Left kidney (tissue), 2 donors: ENCODE measurements around the gene PPARG. TPM values are rescaled to one million over a fixed set of nuclear protein-coding genes. Genes with fewer than 3 reads are reported as not detected.

Experiments used
- DNase-seq: peaks from one replicate; pipeline ENCODE4 v3.0.0-alpha.2; 2013
- polyA plus RNA-seq: library from polyadenylated mRNA; unstranded; fragments of 120-200 nt; gene quantifications from one replicate; pipeline ENCODE4 v1.2.1, GENCODE V29; 2013; ENCODE audit not compliant: insufficient read length

The PPARG gene
- polyA plus RNA-seq, 1 donor, result 28.5 TPM

DNA sequence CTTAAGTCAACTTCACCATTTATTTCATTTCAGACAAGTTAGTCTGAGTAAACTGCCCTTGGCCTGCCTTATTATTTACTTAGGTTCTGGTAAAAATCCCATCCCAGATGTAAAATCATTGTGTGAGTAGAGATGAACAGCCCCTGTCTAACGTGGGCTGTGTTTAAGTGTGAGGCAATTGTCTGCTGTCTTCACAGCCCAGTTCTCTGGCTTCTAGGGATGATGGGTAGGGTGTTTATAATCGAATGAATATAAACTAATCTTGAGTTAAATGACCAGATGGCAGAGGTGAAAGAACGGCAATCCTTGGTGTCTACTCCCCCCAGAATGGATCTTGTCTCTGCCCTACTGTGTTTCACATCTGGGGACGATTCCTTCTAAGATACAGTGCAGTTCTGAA lies 20.8 kb downstream of the PPARG start:
- DNase-seq, result no peak

DNA sequence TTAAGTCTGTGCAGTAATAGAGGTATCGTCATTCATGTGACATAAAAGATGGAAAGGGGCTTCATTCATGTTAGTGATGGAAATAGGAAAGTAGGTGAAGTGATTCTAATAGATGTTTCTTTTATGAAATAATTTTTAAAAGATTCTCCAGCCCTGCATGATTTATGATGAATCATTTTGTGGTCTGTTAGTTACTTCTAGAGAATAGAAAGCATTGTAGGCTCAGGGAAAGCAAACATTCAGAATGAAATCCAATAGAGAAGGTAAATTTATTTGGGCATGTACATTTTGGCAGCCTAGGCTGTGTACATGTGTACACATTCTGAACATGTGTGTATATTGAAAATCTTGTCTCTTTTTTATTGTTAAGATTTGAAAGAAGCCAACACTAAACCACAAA lies 23.1 kb downstream of the PPARG start:
- DNase-seq, result no peak

DNA sequence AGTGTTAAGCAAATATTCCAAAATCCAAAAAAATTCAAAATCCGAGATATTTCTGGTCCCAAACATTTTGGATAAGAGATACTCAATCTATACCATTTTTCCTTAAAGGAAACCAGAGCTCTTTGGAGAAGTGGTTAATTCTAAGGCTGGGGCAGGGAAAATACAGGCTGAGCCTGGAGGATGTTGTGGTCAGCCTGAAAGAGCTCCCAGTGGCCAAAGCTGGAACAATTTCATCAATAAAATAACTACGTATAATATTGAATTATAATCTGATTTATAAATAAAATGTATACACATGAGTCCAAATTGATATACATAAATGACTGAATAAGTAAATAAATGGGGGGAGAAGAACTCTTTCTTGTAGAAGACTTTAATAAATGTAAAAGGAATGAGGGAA lies 24.6 kb downstream of the PPARG start:
- DNase-seq, result no peak

DNA sequence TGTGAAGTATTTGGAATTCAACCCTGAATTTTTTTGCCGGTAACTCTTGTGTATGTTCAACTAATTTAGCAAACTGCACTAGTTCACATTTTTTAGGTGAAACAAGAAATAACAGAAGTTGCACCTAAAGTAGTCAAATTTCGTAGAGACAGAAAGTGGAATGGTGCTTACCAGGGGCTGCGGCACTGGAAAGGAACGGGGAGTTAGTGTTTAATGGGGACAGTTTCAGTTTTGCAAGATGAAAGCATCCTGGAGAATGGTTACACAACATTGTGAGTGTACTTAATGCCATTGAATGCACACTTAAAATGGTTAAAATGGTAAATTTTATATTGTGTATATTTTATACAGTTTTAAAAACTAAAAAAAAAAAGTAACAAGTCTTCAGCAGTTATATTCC lies 27.4 kb downstream of the PPARG start:
- DNase-seq, result no peak

DNA sequence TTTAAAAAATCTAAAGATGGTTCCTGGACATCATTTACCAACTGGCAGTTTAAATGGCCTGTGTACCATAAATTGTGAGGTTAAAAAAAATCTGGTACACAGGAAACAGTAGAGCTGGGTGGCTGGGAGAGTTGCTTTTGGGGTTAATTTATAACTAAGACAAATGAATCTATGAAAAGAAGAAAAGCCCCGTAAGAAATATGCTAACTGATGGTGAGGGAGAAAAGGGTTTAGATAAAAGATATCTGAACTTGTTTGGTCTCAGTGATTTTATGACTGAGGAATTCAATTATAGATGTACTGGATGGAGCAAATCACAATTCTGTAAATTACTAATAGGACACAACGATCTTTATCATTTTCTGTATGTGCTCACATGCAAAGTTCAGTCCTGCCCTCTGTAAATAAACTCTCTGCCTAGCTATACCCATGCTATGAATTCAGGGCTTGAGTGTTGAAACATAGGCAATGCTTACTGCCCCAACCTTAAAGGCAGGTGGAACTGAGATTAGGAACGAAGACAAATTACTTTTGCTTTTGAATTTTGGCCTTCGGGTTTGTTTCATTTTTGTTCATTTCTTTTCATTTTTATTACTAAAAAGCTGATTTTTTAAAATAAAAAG lies 28.0 kb downstream of the PPARG start:
- peak; percentile 26 for DNase-seq

DNA sequence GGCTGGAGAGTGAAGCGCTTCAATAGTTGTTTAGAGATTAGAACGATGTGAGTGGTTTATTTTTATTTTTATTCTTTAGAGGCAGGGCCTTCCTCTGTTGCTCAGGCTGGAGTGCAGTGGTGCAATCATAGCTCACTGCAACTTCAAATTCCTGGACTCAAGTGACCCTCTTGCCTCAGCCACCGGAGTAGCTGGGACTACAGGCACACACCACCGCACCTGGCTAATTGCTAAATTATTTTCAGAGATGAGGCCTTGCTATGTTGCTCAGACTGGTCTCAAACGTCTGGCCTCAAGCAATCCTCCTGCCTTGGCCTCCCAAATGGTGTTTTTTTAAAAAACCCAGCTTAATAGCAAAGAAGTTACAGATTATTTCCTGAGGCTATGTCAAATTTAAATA lies 29.0 kb downstream of the PPARG start:
- DNase-seq, result no peak

DNA sequence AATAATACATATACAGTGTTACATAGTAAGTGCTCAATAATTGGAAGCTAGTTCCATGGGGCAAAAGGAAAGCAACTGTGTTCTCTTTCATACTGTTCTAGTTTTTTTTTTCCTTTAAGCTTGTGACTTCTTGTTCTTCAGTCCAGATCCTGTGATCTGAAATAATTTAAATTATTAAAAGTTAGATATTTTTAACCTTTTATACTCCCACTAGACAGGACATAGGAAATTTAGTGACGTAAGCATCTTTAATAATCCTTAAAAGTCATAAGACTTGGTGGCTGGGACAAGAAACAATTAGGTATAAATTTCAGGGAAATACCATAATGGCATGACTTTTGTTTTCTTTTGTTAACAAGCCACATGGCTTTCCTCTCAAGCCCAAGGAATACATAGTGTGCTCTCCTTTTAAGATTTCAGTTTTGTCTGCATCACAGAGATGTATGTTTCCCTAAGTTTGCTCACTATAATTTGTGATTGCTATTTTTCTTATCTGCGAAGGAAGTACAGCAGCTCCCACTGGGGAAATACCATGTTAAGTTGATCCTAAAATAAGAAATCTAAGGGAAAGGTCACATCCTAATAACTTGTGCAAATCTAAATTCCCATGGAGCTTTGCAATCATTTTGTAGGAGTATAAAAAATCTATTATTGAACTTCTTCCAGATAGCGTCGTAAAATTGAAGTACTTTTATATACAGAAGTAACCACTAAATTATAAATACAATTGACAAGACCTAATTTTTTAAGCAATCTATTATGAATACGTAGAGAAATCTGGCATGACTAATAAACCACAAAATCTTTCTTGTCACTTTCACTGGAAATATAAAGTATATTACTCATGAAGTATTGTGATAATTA lies 30.1 kb downstream of the PPARG start:
- DNase-seq, result no peak

DNA sequence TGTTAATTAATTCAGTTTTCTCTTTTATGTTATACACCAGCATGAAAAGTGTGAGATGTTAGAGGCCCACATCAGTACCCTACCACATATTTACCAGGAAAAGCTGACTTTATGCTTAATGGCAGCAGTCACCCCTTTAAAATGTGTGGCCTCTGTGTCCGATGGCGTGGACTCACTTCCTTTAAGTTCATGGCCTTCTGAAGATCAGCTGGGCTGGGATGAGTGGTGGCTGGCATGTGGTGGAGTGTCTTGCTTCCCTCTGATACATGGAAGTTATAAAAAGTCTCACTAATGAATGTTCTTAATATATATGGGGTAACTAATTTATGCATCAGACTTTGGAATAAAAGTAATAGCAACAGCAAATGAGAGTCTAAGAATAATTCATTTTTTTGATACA lies 32.1 kb downstream of the PPARG start:
- DNase-seq, result no peak

DNA sequence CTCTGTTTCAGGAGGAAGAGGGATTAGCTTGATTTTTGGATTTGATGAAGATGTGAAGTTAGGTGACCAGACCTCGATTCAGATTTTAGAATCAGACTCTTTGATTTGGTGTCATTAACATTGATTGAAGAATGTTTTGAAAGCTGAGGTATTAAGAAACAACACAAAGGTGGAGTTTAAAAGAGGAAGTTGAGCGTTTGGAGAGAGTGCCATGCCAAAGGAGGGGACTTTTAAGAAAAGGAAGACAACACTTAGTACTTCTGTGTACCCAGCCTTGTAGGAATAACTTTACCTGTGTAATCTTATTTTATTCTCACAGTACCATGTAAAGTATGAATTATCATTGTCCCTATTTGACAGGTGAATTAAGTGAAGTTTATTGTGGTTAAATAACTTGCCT lies 34.4 kb downstream of the PPARG start:
- DNase-seq, result no peak

DNA sequence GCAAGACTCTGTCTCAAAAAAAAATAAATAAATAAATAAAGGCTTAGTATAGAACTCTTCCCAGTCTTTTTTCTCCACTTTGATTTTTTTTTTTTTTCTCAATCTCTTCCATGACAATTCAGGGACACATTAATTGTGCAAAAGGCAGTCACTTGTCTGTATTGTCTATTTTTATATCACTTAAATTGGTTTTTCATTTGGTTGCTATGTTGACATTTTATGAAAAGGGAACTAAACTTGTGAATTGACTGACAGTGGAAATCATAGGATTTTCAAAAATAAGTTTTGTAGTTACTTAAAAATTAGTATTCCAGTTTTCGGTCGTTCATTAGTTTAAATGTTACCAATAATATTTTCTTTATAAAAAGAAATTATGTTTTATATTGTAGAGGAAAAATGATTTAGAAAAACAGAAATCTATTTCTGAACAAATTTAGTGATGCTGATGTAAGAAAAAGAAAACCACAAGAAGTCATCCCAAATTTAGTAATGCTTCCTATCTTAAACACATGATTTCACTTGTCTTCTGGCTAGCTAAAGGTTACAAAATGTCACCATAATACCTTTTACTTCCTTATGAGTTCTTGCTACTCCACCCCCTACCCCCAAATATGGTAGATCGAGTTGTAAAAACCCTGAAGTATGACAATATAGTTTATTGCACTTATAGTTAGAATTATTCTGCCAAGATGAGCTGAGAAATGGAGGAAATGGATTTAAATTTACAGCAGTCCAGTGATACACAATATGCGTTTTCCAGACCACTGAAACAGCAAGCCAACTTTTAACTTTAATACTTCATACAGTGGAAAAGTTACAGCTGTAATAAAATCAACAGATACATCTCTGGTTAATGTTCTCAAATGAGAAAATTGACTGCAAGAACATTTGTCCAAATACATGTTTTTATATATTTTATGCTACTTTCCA lies 37.0 kb downstream of the PPARG start:
- DNase-seq, result no peak

DNA sequence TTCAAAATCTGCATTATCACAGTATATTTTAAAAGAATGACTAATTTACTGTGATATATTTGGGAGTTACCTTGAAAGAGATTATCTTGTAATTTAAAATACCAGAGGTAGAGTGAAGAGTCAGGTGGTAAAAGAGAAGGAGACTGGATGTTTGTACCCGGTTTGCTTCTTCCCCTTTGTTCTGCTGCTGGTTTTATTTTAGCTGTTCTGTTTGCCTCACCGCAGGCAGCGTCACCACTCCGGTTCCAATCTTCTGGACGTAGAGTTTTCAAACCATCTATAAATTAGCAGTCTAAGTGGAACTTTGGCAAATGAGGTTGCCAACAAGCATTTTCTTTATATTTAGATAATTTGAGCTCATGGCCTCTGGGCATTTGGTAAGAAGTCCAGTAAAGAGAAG lies 38.2 kb downstream of the PPARG start:
- DNase-seq, result no peak

DNA sequence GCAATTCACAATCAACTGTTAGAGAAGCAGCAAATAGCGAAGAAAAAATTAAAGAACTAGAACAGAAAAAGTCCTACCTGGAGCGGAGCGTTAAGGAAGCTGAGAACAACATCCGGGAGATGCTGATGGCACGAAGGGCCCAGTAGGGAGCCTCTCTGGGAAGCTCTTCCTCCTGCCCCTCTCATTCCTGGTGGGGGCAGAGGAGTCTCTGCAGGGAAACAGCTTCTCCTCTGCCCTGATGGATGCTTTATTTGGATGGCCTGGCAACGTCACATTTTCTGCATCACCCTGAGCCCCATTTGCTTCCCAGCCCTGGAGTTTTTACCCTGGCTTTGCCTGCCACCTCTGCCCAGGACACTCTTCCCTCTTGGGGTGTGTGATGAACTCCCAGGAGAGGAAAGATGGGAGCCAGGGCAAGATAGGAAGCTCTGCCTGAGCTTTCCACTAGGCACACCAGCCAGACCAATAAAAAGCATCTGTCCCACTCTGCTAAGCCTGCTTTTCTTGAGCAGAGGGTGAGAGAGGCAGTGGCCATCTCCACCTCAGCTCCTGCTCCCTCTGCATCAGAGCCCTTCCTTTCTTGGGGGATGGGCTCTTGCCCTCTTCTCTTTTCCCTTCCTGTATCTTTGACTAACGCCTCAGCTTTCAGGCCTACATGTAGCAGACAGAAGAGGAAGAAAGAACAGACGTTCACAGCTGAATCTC lies 39.4 kb downstream of the PPARG start:
- no peak for DNase-seq

DNA sequence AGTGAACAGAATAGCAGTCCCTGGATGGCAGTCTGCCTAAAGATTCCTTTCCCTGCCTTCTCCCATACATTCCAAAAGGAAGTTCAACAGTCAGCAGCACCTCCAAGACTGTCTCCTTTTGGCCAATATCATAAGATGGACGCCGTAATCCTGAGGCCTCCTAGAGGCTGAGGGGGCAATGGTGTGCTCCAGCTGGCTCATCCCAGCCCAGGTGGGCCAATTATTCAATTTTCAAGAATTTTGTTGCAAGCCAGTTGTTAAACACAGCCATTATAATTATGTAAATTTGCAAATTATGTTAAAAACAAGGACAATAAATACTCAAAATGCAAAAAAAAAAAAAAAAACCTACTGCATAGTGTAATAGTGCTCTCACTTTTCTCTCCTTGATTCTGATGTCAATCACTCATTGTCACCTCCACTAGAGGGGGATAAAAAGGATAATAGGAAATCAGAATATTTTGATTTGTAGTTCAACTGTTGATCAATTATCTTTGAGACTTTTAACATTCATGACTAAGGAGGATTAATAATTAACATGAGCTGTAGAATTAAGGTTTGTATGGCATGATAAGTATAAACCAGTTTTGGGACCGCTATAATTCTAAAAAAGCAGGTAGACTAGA lies 40.1 kb downstream of the PPARG start:
- no peak for DNase-seq

DNA sequence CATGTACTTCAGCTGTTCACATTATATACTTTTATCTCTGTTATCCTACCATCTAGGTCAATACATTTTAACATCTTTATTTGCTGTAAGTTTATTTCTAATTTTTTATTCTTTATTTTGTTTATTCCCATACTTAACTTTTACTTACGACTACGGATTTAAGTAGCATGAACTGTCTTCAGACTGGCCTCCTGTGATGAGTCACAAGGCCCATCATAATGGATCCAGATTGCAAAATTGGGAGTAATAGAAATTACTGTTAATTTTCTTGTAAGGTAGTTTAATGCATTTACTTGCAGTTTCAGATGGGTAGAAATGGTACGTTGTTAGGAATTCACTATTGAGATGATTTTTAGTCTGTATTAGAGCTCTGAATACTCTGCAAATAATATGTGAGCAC lies 45.9 kb downstream of the PPARG start:
- no peak for DNase-seq

DNA sequence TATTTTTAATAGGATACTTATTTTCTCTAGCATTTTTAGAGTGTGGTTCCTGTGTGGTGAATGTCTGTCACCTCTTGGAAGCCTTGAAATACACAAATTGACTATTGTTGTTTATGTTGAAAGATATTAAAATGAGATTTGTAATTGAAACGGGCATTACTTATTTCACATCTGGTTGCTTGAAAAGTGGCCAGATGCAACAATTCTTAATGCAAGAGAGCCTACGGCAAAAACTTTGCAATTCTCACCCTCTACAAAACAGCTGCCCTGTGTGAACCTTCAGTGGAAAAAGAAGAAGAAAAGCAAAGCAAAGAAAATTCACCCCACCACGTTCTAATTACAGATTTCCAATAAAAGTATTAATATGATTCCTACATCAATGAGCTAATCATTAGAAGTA lies 46.6 kb downstream of the PPARG start:
- no peak for DNase-seq

DNA sequence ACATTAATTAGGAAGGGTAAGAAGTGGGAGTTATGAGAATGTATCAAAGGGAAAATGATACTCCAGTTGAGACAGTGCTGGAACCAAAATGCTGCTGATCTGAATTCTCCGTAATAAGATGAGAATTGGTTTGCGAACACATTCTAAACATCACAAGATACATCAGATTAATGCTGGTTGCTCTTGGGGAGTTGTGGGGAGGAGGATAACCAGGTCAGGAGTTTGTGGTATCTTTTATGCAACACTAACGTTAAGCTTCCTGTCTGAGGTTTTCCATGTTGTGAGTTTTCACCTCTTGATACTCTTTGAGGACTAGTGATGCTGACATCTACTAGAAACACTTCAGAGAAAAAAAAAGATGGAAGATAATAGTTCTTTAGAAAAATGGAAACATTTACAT lies 47.2 kb downstream of the PPARG start:
- DNase-seq, result no peak

DNA sequence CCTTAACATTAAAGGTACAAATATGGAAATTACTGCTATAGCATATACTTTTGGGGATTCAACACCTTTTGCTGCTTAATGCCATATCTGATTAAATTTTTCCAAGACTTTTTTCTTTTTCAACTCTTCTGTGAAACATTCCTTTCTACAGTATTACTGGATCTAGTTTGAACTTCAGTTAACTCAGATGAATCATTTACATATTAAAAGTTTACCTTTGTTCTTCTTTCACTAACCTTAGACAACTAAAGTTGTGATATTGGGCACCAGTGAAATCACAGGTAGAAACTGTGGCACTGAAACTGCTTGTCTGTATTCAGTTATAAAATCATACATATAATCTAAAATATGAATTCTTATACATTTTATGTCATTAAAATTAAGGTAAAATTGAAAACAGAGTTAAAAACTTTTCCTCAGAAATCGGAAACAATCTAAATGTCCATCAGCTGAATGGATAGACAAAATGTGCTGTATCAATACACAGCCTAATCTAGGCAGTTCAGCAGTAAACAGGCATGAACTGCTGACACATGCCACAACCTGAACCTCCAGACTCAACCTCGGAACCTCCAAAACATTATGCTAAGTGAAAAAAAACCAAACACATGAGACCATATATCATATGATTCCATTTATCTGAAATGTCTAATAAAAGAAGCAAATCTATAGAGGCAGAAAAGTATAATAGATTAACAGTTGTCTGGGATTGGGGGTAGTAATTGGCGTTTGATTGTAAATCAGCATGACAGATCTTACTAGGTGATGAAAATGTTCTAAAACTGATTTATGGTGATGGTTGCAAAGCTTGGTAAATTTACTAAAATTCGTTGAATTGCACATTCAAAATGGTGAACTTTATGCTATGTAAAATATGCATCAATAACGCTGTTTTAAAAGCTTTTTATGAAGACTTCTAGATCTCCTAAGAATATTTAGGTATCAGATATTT lies 50.0 kb downstream of the PPARG start:
- DNase-seq, result no peak

DNA sequence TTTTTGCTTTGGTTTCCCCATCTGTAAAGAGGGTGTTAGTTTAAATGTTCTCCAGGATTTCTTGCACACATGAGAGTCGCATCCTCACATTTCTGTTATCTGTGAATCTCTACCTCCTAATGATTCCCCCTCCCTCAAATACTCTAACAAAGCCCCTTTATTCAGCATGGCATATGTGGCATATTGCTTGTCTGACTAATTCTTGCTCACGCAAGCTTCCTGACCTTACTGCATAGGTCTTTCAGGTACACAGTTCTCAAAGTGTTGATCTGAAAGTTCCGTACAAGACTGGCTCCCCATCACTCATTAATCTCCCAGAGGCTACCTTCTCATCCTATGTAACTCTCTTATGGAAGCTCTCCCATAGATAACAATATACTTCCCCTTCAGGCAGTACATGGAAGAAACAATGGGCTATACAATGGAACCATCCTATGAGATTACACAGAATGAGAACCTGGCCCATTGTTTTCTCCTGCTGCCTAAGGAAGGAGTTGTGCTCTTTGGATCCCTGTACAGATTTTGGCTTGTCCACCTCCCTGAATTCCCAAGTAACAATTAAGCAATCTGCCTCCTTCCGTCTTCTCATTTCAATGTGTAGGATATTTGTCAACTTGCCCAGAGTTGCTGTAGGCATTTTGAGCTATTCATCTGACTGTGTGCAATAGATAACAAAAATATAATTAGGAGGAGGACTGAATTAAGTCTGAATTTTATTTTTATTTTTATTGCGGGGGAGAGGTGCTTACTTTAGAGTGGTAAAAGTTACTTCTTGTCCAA lies 51.0 kb downstream of the PPARG start:
- DNase-seq, result no peak

DNA sequence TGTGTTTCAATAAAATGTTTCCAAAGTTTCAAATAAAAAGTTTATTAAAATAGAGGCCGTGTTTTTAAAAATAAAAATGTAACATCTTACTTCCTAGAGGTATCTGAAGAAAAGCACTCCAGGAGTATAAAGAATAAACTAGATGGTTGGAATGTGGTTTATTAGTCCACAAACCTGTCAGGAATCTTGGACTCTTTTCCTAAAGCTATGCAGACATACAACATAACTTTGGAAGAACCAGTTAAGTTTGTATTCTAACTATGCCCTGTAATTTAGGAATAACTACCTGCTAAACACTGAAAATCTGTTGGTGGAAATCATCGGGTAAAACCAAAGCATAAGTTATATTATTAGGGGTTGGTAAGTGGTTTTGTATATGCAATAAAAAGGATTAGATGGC lies 51.6 kb downstream of the PPARG start:
- no peak for DNase-seq

DNA sequence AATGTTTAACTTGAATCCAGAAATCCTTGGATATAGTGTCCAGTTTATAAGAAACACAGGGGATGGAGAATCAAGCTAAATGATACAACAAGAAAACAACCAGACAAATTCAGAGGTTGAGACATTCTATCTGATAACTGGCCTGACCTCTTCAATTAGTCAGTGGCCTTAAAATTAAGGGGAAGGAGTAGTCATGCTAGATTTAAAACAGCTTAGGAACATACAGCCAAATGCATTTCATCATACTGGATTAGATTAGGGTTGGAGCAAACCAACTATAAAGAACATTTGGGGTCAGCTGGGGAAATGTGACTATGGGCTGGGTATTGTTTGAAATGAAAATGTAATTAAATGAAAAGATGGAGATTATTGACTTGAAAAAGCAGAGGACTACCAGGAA lies 53.3 kb downstream of the PPARG start:
- no peak for DNase-seq
